ENCODE measurements around the gene BTN2A1. TPM values are rescaled to one million over a fixed set of nuclear protein-coding genes. Genes with fewer than 3 reads are reported as not detected.

The BTN2A1 gene
- total and polyA plus RNA-seq, 7 donors = 4.4 to 25.5 (median 18.2) TPM

DNA sequence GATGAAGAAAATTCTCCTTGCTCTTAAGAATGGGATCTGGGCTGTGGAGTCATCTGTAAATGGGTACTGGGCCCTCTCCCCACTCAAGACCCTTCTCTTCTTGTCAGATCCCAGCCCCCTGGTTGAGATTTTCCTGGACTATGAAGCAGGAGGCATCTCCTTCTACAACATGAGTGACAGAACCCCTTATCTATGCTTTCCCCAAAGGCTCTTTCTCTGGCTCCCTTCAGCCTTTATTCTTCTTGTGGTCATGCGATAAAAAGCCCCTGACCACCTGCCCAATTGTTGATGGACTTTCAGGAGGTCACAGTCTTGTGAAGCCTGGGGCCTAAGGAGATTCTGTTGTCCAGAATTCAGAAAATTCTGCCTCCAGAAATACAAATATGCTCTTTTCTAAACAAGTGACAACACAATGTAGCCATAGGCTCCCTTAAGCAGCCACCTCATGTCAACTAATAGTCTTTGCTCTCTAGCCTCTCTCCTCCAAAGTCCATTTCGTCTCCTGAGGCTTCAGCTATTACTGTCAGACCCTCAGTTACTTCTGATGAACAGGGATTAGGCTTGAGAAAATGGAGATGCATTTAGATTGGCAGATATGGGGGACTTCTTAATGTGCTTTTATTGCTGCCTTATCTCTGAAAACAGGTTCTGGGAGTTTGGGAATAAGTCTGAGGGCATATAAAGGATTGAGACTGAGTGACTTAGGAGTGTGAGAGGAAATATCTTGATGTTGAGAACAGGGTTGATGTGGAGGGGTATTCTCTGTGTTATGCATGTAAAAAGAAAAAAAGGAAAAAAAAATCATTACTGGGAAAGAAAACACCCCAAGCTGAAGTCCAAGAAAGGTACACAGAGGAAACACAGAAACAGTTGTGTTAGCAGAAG is 20.6 kb downstream of the BTN2A1 start:
- peaks cover 0 to 25% (median 13%) of the 10 kb centered on the region in 4 donors for H3K4me1 ChIP-seq
- H3K27me3 ChIP-seq = no peaks in the 10 kb centered on the region
- peak overlapping the region in 1 of 4 donors; percentile 91 for H3K27ac ChIP-seq
- no peak for DNase-seq
- TF ChIP-seq CTCF (IDR thresholded peaks at IDR 0.05) (no peak), POLR2A (IDR thresholded peaks at IDR 0.05) (no peak), EP300 (IDR thresholded peaks at IDR 0.05) (no peak), POLR2AphosphoS5 (IDR thresholded peaks at IDR 0.05) (no peak)
- no peaks in the 10 kb centered on the region for H3K9me3 ChIP-seq
- WGBS, 2 donors = 92 to 95% methylated on average over 2 of the region's 2 CpGs
- intact Hi-C loops (cut with DNase I) = no loop called here
- no peaks in the 10 kb centered on the region for H3K36me3 ChIP-seq
- no peak overlapping the region for H3K4me3 ChIP-seq

GRCh38 chr6:26478985-26479278 is 21.2 kb downstream of the BTN2A1 start:
- Histone ChIP-seq H3K27ac (no peak overlapping the region), H3K36me3 (no peaks in the 10 kb centered on the region), H3K4me1 (peaks cover 0 to 23% (median 12%) of the 10 kb centered on the region in 4 donors), H3K4me3 (no peak overlapping the region), H3K27me3 (no peaks in the 10 kb centered on the region), H3K9me3 (no peaks in the 10 kb centered on the region)
- intact Hi-C loops (cut with DNase I) = no loop called here
- TF ChIP-seq EP300 (IDR thresholded peaks at IDR 0.05) (no peak), POLR2AphosphoS5 (IDR thresholded peaks at IDR 0.05) (no peak), POLR2A (IDR thresholded peaks at IDR 0.05) (no peak), CTCF (IDR thresholded peaks at IDR 0.05) (no peak)
- no peak for DNase-seq
- WGBS, 2 donors = 70 to 82% methylated on average over 3 of the region's 3 CpGs

- Histone ChIP-seq H3K36me3 (no peaks in the 10 kb centered on the region), H3K9me3 (peaks cover 0 to 2% (median 0%) of the 10 kb centered on the region in 4 donors), H3K27ac (no peak overlapping the region), H3K4me3 (no peak overlapping the region), H3K4me1 (no peaks in the 10 kb centered on the region), H3K27me3 (no peaks in the 10 kb centered on the region)
- DNase-seq = no peak
- WGBS, 2 donors = 96 to 97% methylated on average over 4 of the region's 4 CpGs
- intact Hi-C loops (cut with DNase I) = no loop called here
- TF ChIP-seq CTCF (IDR thresholded peaks at IDR 0.05) (no peak), POLR2A (IDR thresholded peaks at IDR 0.05) (no peak), EP300 (IDR thresholded peaks at IDR 0.05) (no peak), POLR2AphosphoS5 (IDR thresholded peaks at IDR 0.05) (no peak)
Observed at GRCh38 chr6:26482338-26482737, 24.6 kb downstream of the BTN2A1 start.

- Histone ChIP-seq H3K4me3 (no peak overlapping the region), H3K27me3 (no peaks in the 10 kb centered on the region), H3K4me1 (no peaks in the 10 kb centered on the region), H3K9me3 (peaks cover 0 to 6% (median 0%) of the 10 kb centered on the region in 4 donors), H3K27ac (no peak overlapping the region), H3K36me3 (no peaks in the 10 kb centered on the region)
- no peak for DNase-seq
- intact Hi-C loops (cut with DNase I) = no loop called here
- TF ChIP-seq CTCF (IDR thresholded peaks at IDR 0.05) = no peak
- WGBS, 2 donors = 88 to 95% methylated on average over 3 of the region's 3 CpGs
Observed at GRCh38 chr6:26483727-26484126, 26.0 kb downstream of the BTN2A1 start.

DNA sequence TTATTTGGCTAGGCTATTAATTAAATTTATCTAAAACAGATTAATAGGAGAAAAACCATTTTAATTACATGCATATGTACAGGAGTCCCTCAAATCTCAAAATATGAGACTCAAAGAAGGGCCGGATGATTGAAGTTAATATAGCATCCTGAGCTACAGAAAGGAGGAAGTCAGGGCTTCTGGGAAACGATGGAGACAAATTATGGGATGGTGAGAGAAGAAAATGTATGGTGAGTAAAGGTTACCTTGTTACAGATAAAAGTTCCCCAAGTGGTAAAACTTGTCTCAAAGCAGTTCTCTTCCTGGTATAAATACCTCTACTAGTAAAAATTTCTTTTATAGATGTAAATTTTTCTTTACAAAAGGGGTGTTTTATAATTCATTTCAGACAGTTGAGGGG is 26.4 kb downstream of the BTN2A1 start:
- WGBS, 2 donors = 44 to 47% methylated on average over 2 of the region's 2 CpGs
- no peak for DNase-seq
- Histone ChIP-seq H3K4me1 (no peaks in the 10 kb centered on the region), H3K36me3 (no peaks in the 10 kb centered on the region), H3K27me3 (no peaks in the 10 kb centered on the region), H3K9me3 (peaks cover 0 to 6% (median 0%) of the 10 kb centered on the region in 4 donors), H3K4me3 (no peak overlapping the region), H3K27ac (no peak overlapping the region)
- TF ChIP-seq POLR2AphosphoS5 (IDR thresholded peaks at IDR 0.05) (no peak), EP300 (IDR thresholded peaks at IDR 0.05) (no peak), POLR2A (IDR thresholded peaks at IDR 0.05) (no peak), CTCF (IDR thresholded peaks at IDR 0.05) (no peak)
- intact Hi-C loops (cut with DNase I) = no loop called here

All from sigmoid colon (tissue), 7 donors.